Cardiac muscle cell (in vitro differentiated cells and primary cell): ENCODE measurements around the gene DAB2IP. TPM values are rescaled to one million over a fixed set of nuclear protein-coding genes. Genes with fewer than 3 reads are reported as not detected.

Experiments used
- DNase-seq, 2 donors: peaks; one replicate each; pipeline versions ENCODE4 v3.0.0 to v3.0.0-alpha.2; 2010 to 2017; ENCODE audit warnings: low read depth in 1 of 2, low spot score in 1 of 2
- H3K27ac ChIP-seq: fragments of 200-600 bp; sonication (generic); 2 replicates; pipeline ENCODE4 v1.5.1; 2016
- H3K27me3 ChIP-seq: fragments of 200-600 bp; sonication (generic); 2 replicates; pipeline ENCODE4 v1.6.0; 2016; ENCODE audit warnings: control low read depth
- H3K36me3 ChIP-seq: fragments of 200-600 bp; sonication (generic); 2 replicates; pipeline ENCODE4 v1.5.1; 2016; ENCODE audit warnings: control low read depth
- H3K4me1 ChIP-seq: fragments of 200-600 bp; sonication (generic); 2 replicates; pipeline ENCODE4 v1.8.1; 2017; ENCODE audit warnings: low read depth, mild to moderate bottlenecking, mixed run types
- H3K4me3 ChIP-seq: fragments of 200-600 bp; sonication (generic); 2 replicates; pipeline ENCODE4 v1.5.1; 2016; ENCODE audit warnings: mild to moderate bottlenecking
- H3K9me3 ChIP-seq: fragments of 200-600 bp; sonication (generic); 2 replicates; pipeline ENCODE4 v1.5.1; 2017; ENCODE audit warnings: low read depth, mild to moderate bottlenecking, control low read depth
- CTCF ChIP-seq: IDR thresholded peaks from 2 replicates; pipeline ENCODE4 v1.5.1; 2012; ENCODE audit warnings: low read depth, mild to moderate bottlenecking, low read length
- polyA plus RNA-seq: library from polyadenylated mRNA; unstranded; fragments of >200 nt; fragmentation: Nextera tagmentation; extraction: Ambion mirVana; gene quantifications from 2 replicates; pipeline ENCODE4 v1.2.1, GENCODE V29; 2016
- total RNA-seq: library from RNA; depleted of rRNA; stranded (reverse); fragments of >200 nt; gene quantifications from 2 replicates; pipeline ENCODE4 v1.2.3, GENCODE V29; 2016

The DAB2IP gene
- total and polyA plus RNA-seq, 2 experiments from 2014 or later = 25.7 to 105 TPM

GRCh38 chr9:121648172-121648571 lies 3.3 kb upstream of the DAB2IP start:
- H3K4me3 ChIP-seq = no peak overlapping the region
- H3K36me3 ChIP-seq = no peaks in the 10 kb centered on the region
- H3K9me3 ChIP-seq = no peaks in the 10 kb centered on the region
- H3K4me1 ChIP-seq = peaks cover 39% of the 10 kb centered on the region
- TF ChIP-seq CTCF = no peak
- H3K27me3 ChIP-seq = no peaks in the 10 kb centered on the region
- peak overlapping the region; percentile 78 for H3K27ac ChIP-seq
- no peak for DNase-seq

- Histone ChIP-seq H3K27me3 (no peaks in the 10 kb centered on the region), H3K9me3 (no peaks in the 10 kb centered on the region), H3K4me1 (peaks cover 39% of the 10 kb centered on the region), H3K4me3 (no peak overlapping the region), H3K27ac (peak overlapping the region; percentile 78), H3K36me3 (no peaks in the 10 kb centered on the region)
- TF ChIP-seq CTCF = no peak
- DNase-seq = no peak
These were observed 2.6 kb upstream of the DAB2IP start for GRCh38 chr9:121648799-121649198.

- H3K36me3 ChIP-seq = no peaks in the 10 kb centered on the region
- H3K27ac ChIP-seq = peak overlapping the region; percentile 71
- DNase-seq = peak in 1 of 2 donors; percentile 34
- H3K4me1 ChIP-seq = peaks cover 39% of the 10 kb centered on the region
- H3K27me3 ChIP-seq = no peaks in the 10 kb centered on the region
- TF ChIP-seq CTCF = no peak
- H3K4me3 ChIP-seq = peak overlapping the region; percentile 4
- no peaks in the 10 kb centered on the region for H3K9me3 ChIP-seq
These were observed 1.8 kb upstream of the DAB2IP start for GRCh38 chr9:121649476-121650216.

GRCh38 chr9:121650217-121651007 lies 1.0 kb upstream of the DAB2IP start:
- no peaks in the 10 kb centered on the region for H3K36me3 ChIP-seq
- no peaks in the 10 kb centered on the region for H3K27me3 ChIP-seq
- DNase-seq = peak; percentile 53 to 96
- TF ChIP-seq CTCF = no peak
- peaks cover 32% of the 10 kb centered on the region for H3K4me1 ChIP-seq
- peak overlapping the region; percentile 4 for H3K4me3 ChIP-seq
- no peaks in the 10 kb centered on the region for H3K9me3 ChIP-seq
- H3K27ac ChIP-seq = peak overlapping the region; percentile 71

- H3K27me3 ChIP-seq = no peaks in the 10 kb centered on the region
These were observed 483 bp upstream of the DAB2IP start for GRCh38 chr9:121651008-121651294.

More at GRCh38 chr9:121651008-121651294, 483 bp upstream of the DAB2IP start:
- H3K9me3 ChIP-seq = no peaks in the 10 kb centered on the region
- TF ChIP-seq CTCF = no peak
- peak overlapping the region; percentile 41 for H3K4me3 ChIP-seq
- no peaks in the 10 kb centered on the region for H3K36me3 ChIP-seq
- DNase-seq = no peak
- H3K27ac ChIP-seq = peak overlapping the region; percentile 45
- H3K4me1 ChIP-seq = peaks cover 26% of the 10 kb centered on the region
